ENCODE data around the gene FXYD3.
A peak's percentile ranks its signal among the peaks of the same experiment; 100 is the strongest.
"Not testable (repeated sequence)": the region's sequence is repeated elsewhere in the genome, so short reads cannot be mapped to it uniquely, and the experiment has no call there.

Gene FXYD3

DNA sequence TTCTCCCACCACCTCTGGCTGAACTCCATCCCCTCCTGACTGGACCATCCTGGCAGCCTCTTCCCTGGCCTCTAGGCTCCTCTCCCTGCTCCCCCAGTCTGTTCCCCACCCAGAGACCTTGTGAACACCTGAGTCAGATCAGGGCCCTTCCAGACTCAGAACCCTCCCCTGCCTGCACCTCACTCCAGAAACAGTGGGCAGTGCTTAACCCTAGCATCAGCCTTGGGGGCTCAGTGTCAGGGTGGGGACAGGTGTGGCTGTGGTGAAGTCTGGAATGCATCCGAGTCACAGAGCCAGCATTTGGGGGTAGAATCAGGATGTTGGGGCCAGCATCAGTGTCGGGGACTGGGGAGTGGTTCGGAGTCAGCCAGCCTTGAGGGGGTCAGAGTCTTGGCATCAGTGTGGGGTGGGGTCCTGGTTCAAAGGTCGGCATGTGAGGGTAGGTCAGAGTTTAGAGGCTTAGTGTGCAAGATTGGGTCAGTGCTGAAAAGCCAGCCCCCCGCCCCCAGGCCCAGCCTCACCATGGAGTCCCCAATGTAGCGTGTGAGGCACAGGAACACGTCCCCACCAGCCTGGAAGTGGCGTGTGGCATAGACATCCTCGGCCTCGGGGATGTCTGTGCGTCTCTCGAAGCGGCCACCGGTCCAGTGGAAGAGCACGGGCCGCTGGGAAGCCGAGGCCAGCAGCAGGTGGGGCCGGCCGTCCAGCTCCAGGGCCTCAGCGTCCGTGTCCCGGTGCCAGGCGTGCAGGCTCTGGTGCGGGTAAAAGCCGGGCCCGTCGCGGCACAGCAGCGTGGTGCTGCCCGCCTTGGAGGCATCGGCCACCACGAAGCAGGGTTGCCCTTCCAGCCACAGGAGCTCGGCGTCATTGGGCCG is 10.4 kb downstream of the FXYD3 start:
- no peak for DNase-seq (ENCODE audit: low read depth)

DNA sequence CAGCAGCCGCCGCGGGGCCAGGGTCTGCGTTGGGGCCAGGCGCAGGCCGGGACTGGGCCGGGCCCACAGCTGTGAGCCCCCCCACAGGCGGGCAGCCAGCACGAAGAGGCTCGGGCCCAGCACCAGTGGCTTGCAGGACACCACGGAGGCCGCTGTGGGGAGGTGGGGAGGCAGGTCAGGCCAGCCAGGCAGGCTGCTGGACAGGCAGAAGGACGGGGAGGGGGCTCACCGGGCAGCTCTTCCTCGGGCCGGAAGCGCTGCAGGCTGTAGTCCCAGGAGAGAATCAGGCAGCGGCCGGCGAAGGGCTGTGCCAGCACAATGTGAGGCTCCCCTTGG is 11.0 kb downstream of the FXYD3 start:
- DNase-seq (ENCODE audit: low read depth): no peak

DNA sequence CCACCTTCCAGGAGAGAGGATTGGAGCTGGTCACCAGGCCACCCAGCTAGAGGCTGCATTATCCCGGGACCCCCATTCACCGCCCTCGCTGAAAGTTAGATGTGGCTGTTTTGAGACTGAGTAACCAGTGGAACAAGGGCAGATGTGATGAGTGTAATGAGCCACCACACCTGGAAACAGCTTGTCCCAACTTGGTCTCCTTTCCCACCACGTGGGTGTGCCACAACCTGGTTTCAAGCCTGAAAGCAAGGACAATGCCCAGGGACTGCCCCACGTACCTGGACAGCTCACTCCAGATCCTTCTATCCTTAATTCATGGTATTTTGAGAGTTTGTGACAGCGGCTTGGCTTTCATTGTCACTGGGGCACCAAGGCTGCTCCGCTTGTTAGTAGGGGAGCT is 12.2 kb downstream of the FXYD3 start:
- DNase-seq (ENCODE audit: low read depth): no peak

DNA sequence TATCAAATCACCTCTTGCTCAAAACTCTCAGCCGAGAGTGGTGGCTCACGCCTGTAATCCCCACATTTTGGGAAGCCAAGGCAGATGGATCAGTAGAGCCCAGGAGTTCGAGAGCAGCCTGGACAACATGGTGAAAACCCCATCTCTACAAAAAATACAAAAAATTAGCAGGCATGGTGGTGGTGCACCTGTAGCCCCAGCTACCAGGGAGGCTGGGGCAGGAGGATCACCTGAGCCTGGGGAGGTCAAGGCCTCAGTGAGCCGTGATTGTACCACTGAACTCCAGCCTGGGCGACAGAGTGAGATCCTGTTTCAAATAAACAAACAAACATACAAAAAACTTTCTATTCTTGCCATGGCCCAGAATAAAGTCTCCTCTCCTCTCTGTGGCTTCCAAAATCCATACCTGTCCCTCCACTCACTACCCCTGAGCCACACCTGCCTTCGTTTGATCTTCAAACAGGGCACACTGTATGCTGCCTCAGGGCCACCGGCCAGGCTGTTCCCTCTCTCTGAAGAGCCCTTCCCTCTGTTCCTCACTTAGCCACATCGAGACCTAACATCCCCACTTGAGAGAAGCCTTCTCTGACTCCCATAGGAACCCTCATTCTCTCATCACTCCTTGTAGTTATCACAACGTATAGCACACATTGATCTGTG is 12.9 kb downstream of the FXYD3 start:
- no peak for DNase-seq (ENCODE audit: low read depth)

DNA sequence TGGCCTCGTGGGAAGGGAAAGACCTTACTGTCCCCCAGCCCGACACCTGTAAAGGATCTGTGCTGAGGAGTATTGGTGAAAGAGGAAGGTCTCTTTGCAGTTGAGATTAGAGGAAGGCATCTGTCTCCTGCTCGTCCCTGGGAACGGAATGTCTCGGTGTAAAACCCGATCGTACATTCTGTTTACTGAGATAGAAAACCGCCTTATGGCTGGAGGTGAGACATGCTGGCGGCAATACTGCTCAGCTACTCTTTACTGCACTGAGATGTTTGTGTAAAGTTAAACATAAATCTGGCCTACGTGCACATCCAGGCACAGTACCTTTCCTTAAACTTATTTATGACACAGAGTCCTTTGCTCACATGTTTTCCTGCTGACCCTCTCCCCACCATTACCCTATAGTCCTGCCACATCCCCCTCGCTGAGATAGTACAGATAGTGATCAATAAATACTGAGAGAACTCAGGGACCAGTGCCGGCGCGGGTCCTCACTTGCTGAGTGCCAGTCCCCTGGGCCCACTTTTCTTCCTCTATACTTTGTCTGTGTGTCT is 14.2 kb downstream of the FXYD3 start:
- not testable (repeated sequence) for DNase-seq (ENCODE audit: low read depth)

DNA sequence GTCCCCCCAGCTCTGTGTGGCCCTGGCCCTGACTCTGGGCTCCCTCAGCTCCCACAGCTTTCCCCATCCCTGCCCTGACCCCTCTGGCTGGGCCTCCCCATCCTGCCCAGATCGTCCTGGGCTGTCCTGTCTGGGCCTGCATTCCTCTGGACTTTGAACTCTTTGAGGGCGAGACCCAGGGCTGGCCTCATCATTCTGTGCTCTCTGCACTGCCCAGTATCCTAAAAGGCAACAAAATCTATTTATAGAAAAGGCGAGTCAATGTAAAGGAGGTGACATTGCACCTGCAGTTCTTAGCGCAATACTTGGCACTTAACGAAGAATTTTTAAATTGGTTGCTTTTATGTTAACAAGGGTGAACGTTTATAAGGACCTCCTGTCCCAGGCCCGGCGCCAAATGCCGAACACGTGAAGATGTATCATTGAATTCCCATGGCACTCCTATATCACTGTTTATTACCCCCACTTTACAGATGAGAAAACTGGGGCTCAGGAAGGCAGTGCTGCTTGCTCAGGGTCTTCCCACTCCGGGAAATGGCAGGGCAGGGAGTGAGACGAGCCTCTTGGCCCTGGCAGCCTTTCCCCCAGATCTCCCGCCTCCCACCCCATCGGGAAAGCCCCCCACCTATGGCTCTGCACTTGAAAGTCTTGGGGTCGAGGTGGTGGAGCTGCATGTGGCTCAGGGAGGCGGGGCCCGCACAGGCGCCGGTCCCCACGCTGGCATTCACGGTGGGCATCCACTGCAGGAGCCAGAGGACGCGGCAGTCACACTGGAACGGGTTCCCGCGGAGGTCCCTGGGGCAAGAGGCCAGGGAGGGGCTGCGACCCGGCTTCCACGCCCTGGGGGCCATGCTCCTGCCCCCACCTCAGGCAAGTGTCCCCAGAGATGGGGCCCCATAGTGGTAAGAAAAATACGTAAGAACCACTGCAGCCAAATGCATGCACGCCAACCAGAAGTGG is 15.4 kb downstream of the FXYD3 start:
- no peak for DNase-seq (ENCODE audit: low read depth)

DNA sequence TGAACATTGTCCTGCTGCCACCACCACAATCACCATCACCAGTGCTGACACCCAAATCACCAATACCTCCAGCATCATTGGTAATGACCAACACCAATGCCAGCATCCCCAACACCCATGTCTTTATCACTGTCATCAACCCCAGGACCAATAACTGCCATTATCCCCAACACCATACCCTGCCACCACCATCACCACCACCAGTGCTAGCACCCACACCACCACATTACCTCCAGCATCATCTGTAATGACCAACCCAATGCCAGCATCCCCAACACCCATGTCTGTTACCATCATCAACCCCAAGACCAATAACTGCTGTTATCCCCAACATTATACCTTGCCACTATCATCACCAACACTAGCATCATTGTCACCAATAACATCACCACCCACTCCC is 16.6 kb downstream of the FXYD3 start:
- DNase-seq (ENCODE audit: low read depth): no peak

DNA sequence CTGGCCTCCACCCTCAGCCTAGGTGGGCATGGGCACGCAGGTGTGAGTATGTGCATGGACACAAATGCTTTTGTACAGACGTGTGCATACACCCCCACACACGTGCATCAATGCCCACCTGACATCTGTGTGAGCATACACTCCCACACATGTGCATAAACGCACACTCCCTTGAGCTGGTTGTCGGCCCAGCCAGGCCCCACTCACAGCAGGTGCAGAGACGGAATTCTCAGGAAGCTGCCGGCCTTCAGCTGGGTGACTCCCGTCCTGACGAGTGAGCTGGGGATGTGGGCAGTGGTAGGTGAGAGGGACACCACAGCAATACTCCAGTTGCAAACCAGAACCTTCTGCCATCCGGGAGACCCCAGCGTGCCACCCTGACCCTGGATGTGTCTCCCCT is 18.2 kb downstream of the FXYD3 start:
- no peak for DNase-seq (ENCODE audit: low read depth)

DNA sequence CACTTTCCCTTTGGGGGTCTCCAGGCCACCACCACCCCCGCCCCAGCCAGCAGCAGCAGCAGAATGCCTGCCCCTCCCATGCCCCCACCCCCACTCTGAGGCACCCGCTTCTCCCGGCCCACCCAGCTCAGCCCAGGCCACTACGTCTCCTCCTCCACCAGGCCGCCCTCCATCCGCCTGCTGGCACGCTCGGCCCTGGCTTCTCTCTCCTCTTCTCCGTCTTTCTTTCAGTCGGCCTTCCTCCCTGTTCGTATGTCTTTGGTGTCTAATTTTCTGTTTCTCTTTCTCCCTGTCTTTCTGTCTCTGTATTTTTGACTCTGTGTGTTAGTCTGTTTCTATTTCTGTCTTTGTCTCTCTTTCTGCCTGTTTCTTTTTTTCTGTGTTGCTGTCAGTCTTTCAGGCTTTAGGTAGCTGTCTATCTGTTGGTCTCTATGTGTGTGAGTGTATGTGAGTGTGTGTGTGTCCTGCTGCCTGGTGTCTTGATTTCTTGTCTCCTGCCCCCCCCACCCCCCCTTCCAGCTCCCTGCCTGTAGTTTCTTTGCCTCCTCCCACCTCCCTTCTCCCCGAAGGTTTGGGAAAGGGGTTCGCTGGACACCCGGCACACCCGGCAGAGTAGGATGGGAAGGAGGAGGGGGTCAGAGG is 19.1 kb downstream of the FXYD3 start, which contains the start of gene LGI4:
Gene LGI4 (minus strand): TSS at position 459 of the 642 bp plus-strand sequence. CDS start 379 bp downstream, at position 80.
- DNase-seq (ENCODE audit: low read depth): no peak

DNA sequence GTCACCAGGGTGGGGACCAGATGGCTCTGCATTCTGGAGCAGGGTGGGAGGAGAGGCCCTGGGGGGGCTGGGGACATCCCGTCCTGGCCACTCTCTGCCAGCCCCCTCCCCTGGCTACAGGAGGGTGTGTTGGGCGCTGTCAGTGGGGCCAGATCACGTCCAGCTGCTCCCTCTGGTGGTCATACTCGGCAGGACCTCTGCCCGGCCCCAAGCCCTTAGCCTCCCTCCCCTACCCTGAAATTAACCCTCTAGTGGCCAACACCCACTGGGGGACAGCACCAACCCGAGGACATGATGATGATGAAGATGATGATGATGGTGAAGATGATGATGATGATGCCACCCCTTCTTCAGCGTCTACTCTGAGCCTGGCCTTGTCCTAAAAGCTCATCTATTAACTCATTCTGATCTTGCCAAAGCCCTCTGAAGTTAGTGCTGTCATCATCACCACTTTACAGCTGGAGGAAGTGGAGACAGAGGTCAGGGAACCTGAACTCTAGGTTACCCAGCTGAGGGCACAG is 19.8 kb downstream of the FXYD3 start:
- DNase-seq (ENCODE audit: low read depth): no peak

DNA sequence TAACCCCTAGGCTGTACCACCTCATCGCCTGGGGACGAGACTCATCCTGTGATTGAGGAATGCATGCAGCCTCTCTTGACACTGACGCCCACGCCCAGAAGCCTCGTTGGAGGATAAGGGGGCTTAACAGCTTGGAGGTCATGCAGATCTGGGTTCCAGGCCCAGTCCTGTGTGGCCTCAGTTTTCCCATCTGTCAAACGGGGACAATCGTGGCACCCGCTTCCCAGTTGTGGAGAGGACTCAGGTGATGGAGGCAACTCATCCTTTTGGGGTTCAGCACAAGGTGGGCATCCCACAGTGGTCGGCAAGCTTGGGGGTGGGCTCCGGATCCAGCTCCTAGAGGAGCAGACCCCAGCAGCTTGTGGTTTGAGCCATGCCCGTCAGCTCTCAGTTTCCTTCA is 20.6 kb downstream of the FXYD3 start:
- no peak for DNase-seq (ENCODE audit: low read depth)

DNA sequence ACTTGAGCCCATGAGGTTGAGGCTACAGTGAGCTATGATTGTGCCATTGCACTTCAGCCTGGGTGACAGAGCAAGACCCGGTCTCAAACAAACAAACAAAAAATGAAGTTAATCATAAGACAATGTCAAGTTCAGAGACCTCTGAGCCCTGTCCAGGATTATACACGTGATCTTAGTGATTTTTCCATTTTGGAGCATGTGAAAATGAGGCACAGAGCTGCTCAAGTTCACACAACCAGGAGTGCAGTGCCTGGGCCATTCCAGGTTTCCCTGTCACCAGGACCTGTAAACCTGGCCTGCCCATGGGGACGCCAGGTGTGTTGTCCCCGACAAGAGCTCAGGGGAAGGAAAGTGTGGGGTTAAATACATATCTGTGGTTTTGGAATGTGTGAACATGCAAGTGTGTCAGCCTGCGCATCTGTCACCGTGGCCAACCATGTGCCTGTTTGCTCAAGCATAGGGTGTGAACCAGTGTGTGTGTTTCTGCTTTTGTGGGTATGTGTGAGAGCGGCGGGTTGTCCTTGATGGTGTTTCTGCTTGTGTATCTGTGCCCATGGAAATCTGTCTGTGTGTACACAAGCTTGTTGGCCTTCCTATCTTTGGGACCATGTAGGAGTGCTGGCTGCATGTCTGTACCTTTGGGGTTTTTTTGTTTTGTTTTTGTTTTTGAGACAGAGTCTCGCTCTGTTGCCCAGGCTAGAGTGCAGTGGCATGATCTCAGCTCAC is 21.5 kb downstream of the FXYD3 start:
- DNase-seq (ENCODE audit: low read depth): no peak

DNA sequence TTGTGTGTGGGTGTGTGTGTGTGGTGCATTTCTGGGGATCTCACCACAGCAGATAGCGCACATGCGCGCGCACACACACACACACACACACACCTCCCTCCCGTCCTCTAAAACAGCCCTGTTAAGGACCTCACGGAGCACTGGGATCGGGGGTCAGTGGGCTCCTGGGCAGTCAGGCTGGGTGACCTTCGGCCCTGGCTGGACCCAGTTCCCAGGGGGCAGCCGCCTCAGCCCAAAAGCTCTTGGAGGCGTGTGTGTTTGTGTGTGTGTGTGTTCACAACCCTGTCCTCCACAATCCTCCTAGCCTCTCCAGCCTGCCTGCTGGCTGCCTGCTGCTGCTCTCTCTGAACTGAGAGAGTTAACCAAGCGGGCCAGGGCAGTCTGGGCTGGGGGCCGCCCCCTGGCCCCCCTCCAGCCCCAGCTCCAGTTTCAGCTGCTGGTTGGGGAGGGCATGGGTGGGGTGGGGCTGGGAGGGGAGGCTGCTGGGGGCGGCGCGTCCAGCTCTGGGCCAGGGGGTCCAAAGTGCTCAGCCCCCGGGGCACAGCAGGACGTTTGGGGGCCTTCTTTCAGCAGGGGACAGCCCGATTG is 22.8 kb downstream of the FXYD3 start, which contains the start of gene FXYD1:
Gene FXYD1 (plus strand): TSS at position 520 of the 588 bp plus-strand sequence. CDS start 1,256 bp downstream, outside the sequence.
- no peak for DNase-seq (ENCODE audit: low read depth)

DNA sequence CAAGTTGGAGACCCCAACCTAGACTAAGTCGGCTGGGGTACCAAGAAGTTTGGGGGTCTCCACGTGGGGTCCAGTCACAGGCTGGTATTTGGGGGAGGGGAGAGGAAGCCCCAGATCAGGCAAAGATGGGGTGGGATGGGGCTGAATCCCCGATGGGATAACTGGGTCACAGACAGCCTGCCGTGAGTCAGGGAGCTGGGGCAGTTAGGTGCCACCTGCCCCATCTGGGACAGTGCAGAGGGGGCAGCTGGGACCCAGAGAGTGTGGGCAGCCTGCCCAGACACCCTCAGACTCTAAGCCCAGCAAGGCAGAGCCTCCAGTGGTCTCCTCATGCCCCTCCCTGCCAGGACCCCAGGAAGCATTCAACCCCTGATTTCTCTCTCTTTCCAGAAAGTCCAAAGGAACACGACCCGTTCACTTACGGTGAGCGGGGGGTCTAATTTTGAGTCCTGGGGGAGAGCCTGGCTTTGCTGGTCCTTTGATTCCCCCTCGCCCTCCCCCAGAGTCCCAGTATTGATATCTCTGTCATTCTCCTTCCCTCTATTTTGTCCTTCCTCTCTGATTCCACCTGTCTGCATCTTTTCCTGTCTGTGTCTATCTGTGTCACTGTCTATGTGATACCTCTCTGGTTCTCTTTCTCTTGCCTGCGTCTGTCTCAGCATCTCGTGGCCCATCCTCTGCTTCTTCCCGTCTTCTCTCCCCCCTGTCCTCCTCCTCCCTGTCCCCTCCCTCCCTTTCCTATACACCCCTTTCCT is 24.8 kb downstream of the FXYD3 start:
- DNase-seq (ENCODE audit: low read depth): no peak

DNA sequence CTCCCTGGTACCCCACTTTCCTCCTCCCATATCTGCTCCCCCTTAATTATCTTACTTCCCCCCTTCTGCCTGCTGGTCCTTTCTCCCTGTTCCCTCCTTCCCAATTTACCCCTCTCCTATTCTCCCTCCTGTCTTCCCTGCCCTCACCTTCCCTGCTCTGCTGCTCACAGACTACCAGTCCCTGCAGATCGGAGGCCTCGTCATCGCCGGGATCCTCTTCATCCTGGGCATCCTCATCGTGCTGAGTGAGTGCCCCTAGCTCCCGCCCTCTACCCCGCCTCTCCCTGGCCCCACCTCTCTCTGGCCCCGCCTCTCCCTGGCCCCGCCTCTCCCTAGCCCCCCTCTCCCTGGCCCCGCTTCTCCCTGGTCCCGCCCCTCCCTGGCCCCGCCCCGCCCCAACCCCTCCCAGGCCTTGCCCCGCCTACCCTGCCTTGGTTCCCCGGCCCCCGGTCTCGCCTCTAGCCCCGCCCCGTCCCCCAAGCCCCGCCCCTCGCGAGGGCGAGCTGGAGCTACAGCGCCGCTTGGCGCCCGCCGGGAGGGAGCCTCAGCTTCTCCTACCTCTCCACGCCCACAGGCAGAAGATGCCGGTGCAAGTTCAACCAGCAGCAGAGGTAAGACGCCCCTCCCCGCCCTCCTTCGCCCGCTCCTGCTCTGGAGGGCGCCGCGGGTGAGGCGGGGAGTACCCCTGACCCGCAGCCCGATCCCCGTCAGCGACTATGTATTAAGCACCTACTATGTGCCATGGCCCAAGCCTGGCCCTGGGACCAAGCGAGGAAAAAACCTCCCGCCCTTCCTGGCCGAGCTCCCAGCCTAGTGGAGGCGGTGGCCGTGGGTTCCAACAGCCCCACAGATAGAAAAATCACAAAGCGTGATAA is 25.6 kb downstream of the FXYD3 start:
- peak; percentile 97 for DNase-seq (ENCODE audit: low read depth)

DNA sequence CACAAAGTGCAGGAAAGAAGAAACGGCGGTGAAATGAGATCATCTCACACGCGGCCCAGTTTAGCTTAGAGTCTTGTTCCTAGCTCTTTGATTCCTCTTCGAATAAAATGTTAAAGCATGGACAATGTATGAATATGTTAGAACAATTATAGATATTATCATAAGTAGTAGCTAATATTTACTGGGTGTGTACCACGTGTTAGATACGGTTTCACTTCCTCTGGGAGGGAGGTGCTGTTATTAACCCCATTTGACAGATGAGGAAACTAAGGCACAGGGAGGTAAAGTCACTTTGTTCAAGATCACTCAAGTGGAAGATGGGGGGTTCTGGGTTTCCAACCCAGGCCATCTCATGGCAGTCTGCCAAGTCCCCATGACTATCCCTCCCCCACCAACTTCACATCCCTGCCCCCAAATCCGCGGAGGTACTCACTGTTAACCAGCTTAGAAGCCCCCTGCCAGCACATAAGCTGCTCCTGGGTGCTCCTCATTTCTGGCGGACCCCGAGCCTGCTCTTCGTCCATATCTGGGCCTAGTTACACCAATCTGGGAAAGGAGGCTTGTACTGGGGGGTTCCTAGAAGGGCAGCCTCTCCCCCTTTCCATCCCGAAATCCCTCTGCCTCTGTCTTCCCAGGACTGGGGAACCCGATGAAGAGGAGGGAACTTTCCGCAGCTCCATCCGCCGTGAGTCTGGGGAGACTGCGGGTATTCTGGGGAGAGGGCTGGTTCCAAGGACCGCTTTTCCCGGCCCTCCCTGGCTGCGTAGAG is 26.4 kb downstream of the FXYD3 start:
- no peak for DNase-seq (ENCODE audit: low read depth)

DNA sequence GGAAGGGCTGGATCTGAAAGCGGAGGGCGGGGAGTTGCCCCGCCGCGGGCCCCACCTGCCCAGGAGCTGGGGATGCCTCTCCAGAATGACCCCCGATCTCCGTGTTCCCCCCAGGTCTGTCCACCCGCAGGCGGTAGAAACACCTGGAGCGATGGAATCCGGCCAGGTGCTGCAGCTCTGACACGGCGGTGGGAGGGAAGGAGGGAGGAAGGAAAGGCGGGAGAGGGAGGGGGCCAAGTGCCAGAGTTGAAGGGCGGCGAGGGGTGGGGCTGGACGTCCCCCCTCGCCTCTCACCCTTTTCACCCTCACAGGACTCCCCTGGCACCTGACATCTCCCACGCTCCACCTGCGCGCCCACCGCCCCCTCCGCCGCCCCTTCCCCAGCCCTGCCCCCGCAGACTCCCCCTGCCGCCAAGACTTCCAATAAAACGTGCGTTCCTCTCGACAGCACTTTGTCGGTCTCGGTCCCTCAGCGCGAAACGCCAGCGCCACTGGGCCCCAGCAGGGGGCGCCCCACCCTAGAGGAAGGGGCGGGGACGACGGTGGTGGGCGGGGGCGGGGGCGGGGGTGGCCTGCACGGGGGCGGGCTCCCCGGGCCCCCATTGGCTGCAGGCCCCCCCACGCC is 27.1 kb downstream of the FXYD3 start:
- peak; percentile 60 for DNase-seq (ENCODE audit: low read depth)

Measured in stimulated activated CD4-positive, alpha-beta T cell treated with anti-CD3 and anti-CD28 coated beads, Interleukin-2, amount 100 ng/mL, for 4 hours (primary cell).